T-cell (primary cell): ENCODE data around the gene CLIC3. TPM values are rescaled to one million over a fixed set of nuclear protein-coding genes. Genes with fewer than 3 reads are reported as not detected.
A peak's percentile ranks its signal among the peaks of the same experiment; 100 is the strongest.

Experiments used
- ATAC-seq, 4 experiments: fragments of 200-7000 bp in 3 of 4; fragments of 150-1000 bp in 1 of 4; cut with Tn5 transposase; replicated peaks in 1 of 4; 1 replicate in 3 of 4; 2 replicates in 1 of 4; pipeline ENCODE4 v1.10.0; 2021; ENCODE audit warnings: moderate library complexity in 3 of 4, mild to moderate bottlenecking in 2 of 4, moderate number of reproducible peaks in 1 of 4
- CTCF ChIA-PET, 2 donors: fragments of 300-600 bp; sonication (Branson Sonifier 250); formaldehyde crosslinking; loops; one replicate each; lab custom pipeline; 2022; ENCODE audit warnings: antibody characterized with exemption in 2 of 2; lab: Charles Lee
- POLR2A ChIA-PET, 2 donors: fragments of 300-600 bp; sonication (Branson Sonifier 250); formaldehyde crosslinking; loops; one replicate each; lab custom pipeline; 2022; ENCODE audit warnings: antibody characterized with exemption in 2 of 2; lab: Charles Lee
- DNase-seq, 35 experiments: peaks; one replicate each; pipeline versions ENCODE4 v3.0.0 to v3.0.0-alpha.2; 2013 to 2023
- H3K27ac ChIP-seq: one replicate; pipeline ENCODE4 v1.5.1; 2013; ENCODE audit warnings: low read length
- H3K27me3 ChIP-seq, 2 experiments: replicated peaks in 1 of 2; 1 replicate in 1 of 2; 2 replicates in 1 of 2; pipeline versions ENCODE4 v1.6.1 to v1.7.0; 2013; ENCODE audit warnings: low read length in 1 of 2, mixed read lengths in 1 of 2; ENCODE audit not compliant: control insufficient read depth in 2 of 2, insufficient read depth in 2 of 2; ENCODE audit errors: extremely low read depth in 1 of 2
- H3K36me3 ChIP-seq, 2 donors: 1 replicate in 1 of 2; 2 replicates in 1 of 2; pipeline versions ENCODE4 v1.6.1 to v1.7.0; 2013; ENCODE audit warnings: low read length in 1 of 2; ENCODE audit not compliant: control insufficient read depth in 2 of 2, insufficient read depth in 1 of 2; ENCODE audit errors: extremely low read depth in 1 of 2
- H3K4me1 ChIP-seq, 2 experiments: 1 replicate in 1 of 2; 2 replicates in 1 of 2; pipeline versions ENCODE4 v1.6.1 to v1.7.0; 2013; ENCODE audit warnings: low read length in 2 of 2, mixed read lengths in 1 of 2; ENCODE audit not compliant: insufficient read depth in 2 of 2, control insufficient read depth in 1 of 2; ENCODE audit errors: extremely low read depth in 1 of 2
- H3K4me3 ChIP-seq, 2 donors: 1 replicate in 1 of 2; 2 replicates in 1 of 2; pipeline versions ENCODE4 v1.5.1 to v1.7.0; 2013; ENCODE audit warnings: mild to moderate bottlenecking in 2 of 2, low read length in 1 of 2, moderate library complexity in 1 of 2; ENCODE audit not compliant: control insufficient read depth in 1 of 2; ENCODE audit errors: extremely low read depth in 1 of 2
- H3K9me3 ChIP-seq: 2 replicates; pipeline ENCODE4 v1.7.0; 2013
- H3K27ac Mint-ChIP-seq, 2 donors: one replicate each; pipeline ENCODE4 v1.8.0; 2020 to 2021; ENCODE audit warnings: mild to moderate bottlenecking in 2 of 2, mixed read lengths in 2 of 2
- H3K27me3 Mint-ChIP-seq, 2 donors: one replicate each; pipeline ENCODE4 v1.8.0; 2021 to 2022; ENCODE audit warnings: mixed read lengths in 2 of 2
- H3K36me3 Mint-ChIP-seq: one replicate; pipeline ENCODE4 v1.8.0; 2021; ENCODE audit warnings: mixed read lengths
- H3K4me1 Mint-ChIP-seq, 3 donors: one replicate each; pipeline ENCODE4 v1.8.0; 2020 to 2022; ENCODE audit warnings: mixed read lengths in 3 of 3, mild to moderate bottlenecking in 1 of 3
- H3K4me3 Mint-ChIP-seq, 3 donors: one replicate each; pipeline ENCODE4 v1.8.0; 2020 to 2022; ENCODE audit warnings: mild to moderate bottlenecking in 3 of 3, mixed read lengths in 3 of 3, moderate library complexity in 3 of 3
- H3K9me3 Mint-ChIP-seq, 3 donors: one replicate each; pipeline ENCODE4 v1.8.0; 2020 to 2022; ENCODE audit warnings: mixed read lengths in 3 of 3
- WGBS: methylation state at CpG from one replicate; pipeline ENCODE4 v1.1.5; 2013; ENCODE audit warnings: missing lambda C conversion rate; ENCODE audit not compliant: insufficient coverage; 5-methylcytosine and 5-hydroxymethylcytosine counted together
- total RNA-seq, 35 experiments: library from RNA in 6 of 35; stranded (reverse) in 6 of 35; fragments of 120-200 nt in 1 of 35; gene quantifications; one replicate each; pipeline versions ENCODE4 v1.2.1 to v1.2.4 and lab custom pipeline; 2013 to 2026

Gene CLIC3
- total RNA-seq, 5 donors from 2014 or later (not counting 1 experiment from before 2014, with no cell fraction given) = 5.4 to 24.7 (median 8.0) TPM

GRCh38 chr9:136983167-136983566 lies 13.2 kb downstream of the CLIC3 start:
- H3K9me3 ChIP-seq = no peaks in the 10 kb centered on the region
- H3K27me3 ChIP-seq = peaks cover 0 to 56% of the 10 kb centered on the region in 2 experiments
- DNase-seq (no peak), ATAC-seq (no peak)
- WGBS = 57% methylated on average over 7 of the region's 9 CpGs
- no peak overlapping the region for H3K4me3 ChIP-seq
- CTCF ChIA-PET = no interaction called here
- Mint-ChIP-seq H3K9me3 (no peaks in the 10 kb centered on the region), H3K27ac (no peak overlapping the region), H3K36me3 (no peaks in the 10 kb centered on the region), H3K4me3 (no peak overlapping the region), H3K27me3 (peaks cover 11 to 29% of the 10 kb centered on the region in 2 donors), H3K4me1 (peaks cover 0 to 7% (median 6%) of the 10 kb centered on the region in 3 donors)
- H3K4me1 ChIP-seq = peaks cover 0 to 30% of the 10 kb centered on the region in 2 experiments
- no peaks in the 10 kb centered on the region for H3K36me3 ChIP-seq
- H3K27ac ChIP-seq = no peak overlapping the region
- POLR2A ChIA-PET = no interaction called here

GRCh38 chr9:136982232-136983051 lies 13.9 kb downstream of the CLIC3 start, which contains the start of gene LCNL1:
TSS of gene LCNL1 (plus strand) at chr9:136982993. CDS start at chr9:136983587, 594 bp downstream.
- Histone ChIP-seq H3K36me3 (no peaks in the 10 kb centered on the region), H3K27me3 (peaks cover 0 to 52% of the 10 kb centered on the region in 2 experiments), H3K9me3 (no peaks in the 10 kb centered on the region), H3K27ac (no peak within 1 kb of the TSS), H3K4me3 (no peak within 1 kb of the TSS), H3K4me1 (peaks cover 0 to 37% of the 10 kb centered on the region in 2 experiments)
- CTCF ChIA-PET = no interaction called here
- 86% methylated on average over 18 of the region's 18 CpGs for WGBS
- POLR2A ChIA-PET = no interaction called here
- ATAC-seq = no peak
- Mint-ChIP-seq H3K9me3 (no peaks in the 10 kb centered on the region), H3K27ac (peak within 1 kb of the TSS in 1 of 2 donors; percentile 2), H3K27me3 (peaks cover 11 to 24% of the 10 kb centered on the region in 2 donors), H3K36me3 (no peaks in the 10 kb centered on the region), H3K4me3 (peak within 1 kb of the TSS in 1 of 3 donors; percentile 6), H3K4me1 (peaks cover 0 to 8% (median 6%) of the 10 kb centered on the region in 3 donors)
- no peak for DNase-seq

GRCh38 chr9:136981588-136982231 lies 14.7 kb downstream of the CLIC3 start:
- no peak overlapping the region for H3K27ac Mint-ChIP-seq
- H3K4me3 Mint-ChIP-seq = no peak overlapping the region
- H3K9me3 Mint-ChIP-seq = no peaks in the 10 kb centered on the region
- H3K9me3 ChIP-seq = no peaks in the 10 kb centered on the region
- ChIA-PET POLR2A (no interaction called here), CTCF (no interaction called here)
- H3K27me3 Mint-ChIP-seq = peaks cover 11 to 21% of the 10 kb centered on the region in 2 donors
- H3K36me3 Mint-ChIP-seq = no peaks in the 10 kb centered on the region
- no peak for ATAC-seq
- no peak overlapping the region for H3K27ac ChIP-seq
- H3K4me1 Mint-ChIP-seq = peaks cover 2 to 12% (median 6%) of the 10 kb centered on the region in 3 donors
- 87% methylated on average over 5 of the region's 17 CpGs for WGBS
- no peaks in the 10 kb centered on the region for H3K36me3 ChIP-seq
- peaks cover 0 to 49% of the 10 kb centered on the region in 2 experiments for H3K27me3 ChIP-seq
- H3K4me1 ChIP-seq = peaks cover 0 to 45% of the 10 kb centered on the region in 2 experiments
- no peak overlapping the region for H3K4me3 ChIP-seq
- no peak for DNase-seq

GRCh38 chr9:136980669-136981478 lies 15.5 kb downstream of the CLIC3 start:
- Mint-ChIP-seq H3K4me3 (no peak overlapping the region), H3K27me3 (peaks cover 6 to 15% of the 10 kb centered on the region in 2 donors), H3K9me3 (no peaks in the 10 kb centered on the region), H3K27ac (no peak overlapping the region), H3K4me1 (peaks cover 8 to 18% (median 12%) of the 10 kb centered on the region in 3 donors), H3K36me3 (no peaks in the 10 kb centered on the region)
- Histone ChIP-seq H3K36me3 (no peaks in the 10 kb centered on the region), H3K27ac (no peak overlapping the region), H3K9me3 (no peaks in the 10 kb centered on the region), H3K4me1 (peaks cover 0 to 51% of the 10 kb centered on the region in 2 experiments), H3K4me3 (no peak overlapping the region), H3K27me3 (peaks cover 0 to 45% of the 10 kb centered on the region in 2 experiments)
- ChIA-PET CTCF (no interaction called here), POLR2A (no interaction called here)
- WGBS = 92% methylated on average over 10 of the region's 16 CpGs
- ATAC-seq (no peak), DNase-seq (no peak)

- no peak overlapping the region for H3K27ac Mint-ChIP-seq
- WGBS = 83% methylated on average over 23 of the region's 26 CpGs
- ATAC-seq (no peak), DNase-seq (no peak)
- Histone ChIP-seq H3K4me3 (no peak overlapping the region), H3K36me3 (no peaks in the 10 kb centered on the region), H3K27ac (no peak overlapping the region), H3K27me3 (peaks cover 0 to 41% of the 10 kb centered on the region in 2 experiments), H3K4me1 (peaks cover 0 to 51% of the 10 kb centered on the region in 2 experiments), H3K9me3 (no peaks in the 10 kb centered on the region)
- H3K9me3 Mint-ChIP-seq = no peaks in the 10 kb centered on the region
- H3K4me1 Mint-ChIP-seq = peaks cover 16 to 27% (median 21%) of the 10 kb centered on the region in 3 donors
- no peaks in the 10 kb centered on the region for H3K36me3 Mint-ChIP-seq
- peaks cover 6 to 14% of the 10 kb centered on the region in 2 donors for H3K27me3 Mint-ChIP-seq
- CTCF ChIA-PET = no interaction called here
- POLR2A ChIA-PET = no interaction called here
- H3K4me3 Mint-ChIP-seq = no peak overlapping the region
These were observed 16.4 kb downstream of the CLIC3 start for GRCh38 chr9:136979769-136980587.
